Kasumi-1 (cell line): ENCODE measurements around the gene ACADL.
"Not testable (repeated sequence)": the region's sequence is repeated elsewhere in the genome, so short reads cannot be mapped to it uniquely, and the experiment has no call there.

Experiments used
- DNase-seq, 2 experiments: peaks; one replicate each; lab custom pipeline; 2025; lab: John Stamatoyannopoulos, UW

ACADL gene

GRCh38 chr2:210199854-210200253 is 25.4 kb downstream of the ACADL start:
- DNase-seq = no peak

- peak; percentile 28 to 35 for DNase-seq
These were observed 26.0 kb downstream of the ACADL start for GRCh38 chr2:210199186-210199765.

- no peak for DNase-seq
These were observed 26.9 kb downstream of the ACADL start for GRCh38 chr2:210198326-210198725.

- no peak for DNase-seq
These were observed 27.5 kb downstream of the ACADL start for GRCh38 chr2:210197720-210198119.

- DNase-seq = peak; percentile 10 to 23
These were observed 30.0 kb downstream of the ACADL start for GRCh38 chr2:210195101-210195852.

GRCh38 chr2:210190345-210190744 is 34.9 kb downstream of the ACADL start:
- DNase-seq = no peak

GRCh38 chr2:210189452-210190138 is 35.7 kb downstream of the ACADL start:
- DNase-seq = no peak

- no peak for DNase-seq
These were observed 36.5 kb downstream of the ACADL start for GRCh38 chr2:210188755-210189154.

- DNase-seq = no peak
These were observed 37.1 kb downstream of the ACADL start for GRCh38 chr2:210188190-210188589.

- DNase-seq = not testable (repeated sequence)
These were observed 41.3 kb downstream of the ACADL start for GRCh38 chr2:210183936-210184335.

- DNase-seq = not testable (repeated sequence)
These were observed 43.6 kb downstream of the ACADL start for GRCh38 chr2:210181606-210182088.

- not testable (repeated sequence) for DNase-seq
These were observed 44.1 kb downstream of the ACADL start for GRCh38 chr2:210181033-210181605.

GRCh38 chr2:210180477-210180876 is 44.8 kb downstream of the ACADL start:
- DNase-seq = no peak

- DNase-seq = no peak
These were observed 45.8 kb downstream of the ACADL start for GRCh38 chr2:210179351-210179990.

- DNase-seq = no peak
These were observed 47.5 kb downstream of the ACADL start for GRCh38 chr2:210177769-210178168.

- not testable (repeated sequence) for DNase-seq
These were observed 48.1 kb downstream of the ACADL start for GRCh38 chr2:210177115-210177514.

- no peak for DNase-seq
These were observed 51.2 kb downstream of the ACADL start for GRCh38 chr2:210174086-210174485.

- no peak for DNase-seq
These were observed 53.0 kb downstream of the ACADL start for GRCh38 chr2:210172219-210172575.

GRCh38 chr2:210171309-210172218 is 53.7 kb downstream of the ACADL start, which contains the start of gene KANSL1L:
KANSL1L (minus strand) TSS chr2:210171409; CDS start chr2:210154582, 16,827 bp downstream.
- peak; percentile 70 to 73 for DNase-seq

- DNase-seq = peak; percentile 58 to 80
These were observed 54.6 kb downstream of the ACADL start for GRCh38 chr2:210170446-210171303.
